Endodermal cell (in vitro differentiated cells): ENCODE measurements around the gene CBFA2T3. TPM values are rescaled to one million over a fixed set of nuclear protein-coding genes. Genes with fewer than 3 reads are reported as not detected.

Experiments used
- DNase-seq: peaks from one replicate; pipeline ENCODE4 v3.0.0-alpha.2; 2017
- H3K27ac ChIP-seq: 2 replicates; pipeline ENCODE4 v1.5.1; 2013; ENCODE audit warnings: mild to moderate bottlenecking, low read depth, low read length, moderate library complexity
- H3K27me3 ChIP-seq: 2 replicates; pipeline ENCODE4 v1.6.1; 2013; ENCODE audit warnings: mild to moderate bottlenecking, low read length, moderate library complexity; ENCODE audit not compliant: insufficient read depth, control insufficient read depth, poor library complexity, severe bottlenecking
- H3K36me3 ChIP-seq: 2 replicates; pipeline ENCODE4 v1.7.0; 2013; ENCODE audit warnings: mild to moderate bottlenecking, low read length, moderate library complexity; ENCODE audit not compliant: control insufficient read depth, insufficient read depth
- H3K4me1 ChIP-seq: one replicate; pipeline ENCODE4 v1.7.0; 2013; ENCODE audit warnings: low read length; ENCODE audit not compliant: control insufficient read depth, insufficient read depth
- H3K4me3 ChIP-seq: 2 replicates; pipeline ENCODE4 v1.5.1; 2013; ENCODE audit warnings: mild to moderate bottlenecking, low read length, moderate library complexity
- H3K9ac ChIP-seq: 2 replicates; pipeline ENCODE4 v1.6.1; 2013; ENCODE audit warnings: mild to moderate bottlenecking, low read length, moderate library complexity; ENCODE audit not compliant: poor library complexity, severe bottlenecking; ENCODE audit errors: extremely low read depth
- H3K9me3 ChIP-seq: 2 replicates; pipeline ENCODE4 v1.6.1; 2013; ENCODE audit warnings: mild to moderate bottlenecking, low read length, moderate library complexity; ENCODE audit not compliant: control insufficient read depth
- H3K27ac Mint-ChIP-seq: 2 replicates; pipeline ENCODE4 v1.8.0; 2020; ENCODE audit warnings: mixed read lengths
- H3K27me3 Mint-ChIP-seq: 2 replicates; pipeline ENCODE4 v1.8.0; 2021; ENCODE audit warnings: mild to moderate bottlenecking, mixed read lengths; ENCODE audit not compliant: insufficient read depth
- H3K36me3 Mint-ChIP-seq: 2 replicates; pipeline ENCODE4 v1.8.0; 2020; ENCODE audit warnings: low read depth, mixed read lengths
- H3K4me1 Mint-ChIP-seq: 2 replicates; pipeline ENCODE4 v1.8.0; 2020; ENCODE audit warnings: mixed read lengths
- H3K4me3 Mint-ChIP-seq: 2 replicates; pipeline ENCODE4 v1.8.0; 2020; ENCODE audit warnings: mild to moderate bottlenecking, moderate library complexity, mixed read lengths
- H3K9me3 Mint-ChIP-seq: 2 replicates; pipeline ENCODE4 v1.8.0; 2020; ENCODE audit warnings: mild to moderate bottlenecking, mixed read lengths
- CTCF ChIP-seq: fragments of 200-600 bp; sonication (generic); conservative IDR thresholded peaks from 2 replicates; pipeline ENCODE4 v1.5.0; 2021; ENCODE audit warnings: antibody characterized with exemption, mild to moderate bottlenecking
- WGBS, 2 experiments: methylation state at CpG; one replicate each; pipeline versions ENCODE4 v1.1.5 to v1.1.7; 2013; ENCODE audit warnings: missing lambda C conversion rate in 2 of 2, mixed read lengths in 1 of 2; ENCODE audit not compliant: insufficient coverage in 1 of 2, insufficient read length in 1 of 2; 5-methylcytosine and 5-hydroxymethylcytosine counted together
- total RNA-seq, 2 donors: library from RNA; stranded (reverse); fragmentation: NEBNext Ultra II Directional in 1 of 2; extraction: Animal tissue kit (Norgen Biotek cat#: 25700) in 1 of 2; gene quantifications; 2 replicates in 1 of 2; 3 replicates in 1 of 2; pipeline ENCODE4 v1.2.1, GENCODE V29; 2021

Gene CBFA2T3
- total RNA-seq, 2 donors from 2014 or later: 1.0 to 3.1 TPM

DNA sequence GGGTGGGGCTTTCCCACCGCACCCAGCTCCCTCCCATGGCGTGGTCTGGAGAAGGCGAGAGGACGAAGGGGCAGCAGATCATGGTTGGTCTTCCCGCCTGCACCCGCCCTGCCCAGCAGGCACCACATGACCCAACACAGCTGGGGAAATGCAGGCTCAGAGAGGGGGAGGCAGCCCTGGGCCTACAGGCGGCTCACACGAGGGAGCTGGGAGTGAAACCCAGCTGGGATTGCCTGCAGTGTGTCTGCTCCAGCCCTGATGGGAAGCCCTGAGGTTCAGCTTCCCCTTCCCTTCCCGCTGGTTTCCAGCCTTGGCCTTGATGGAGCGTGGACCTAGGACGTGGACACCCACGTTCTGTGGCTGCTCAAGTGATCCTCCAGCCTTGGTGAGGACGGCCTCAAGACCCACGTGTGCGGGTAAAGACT, 90.6 kb downstream of the CBFA2T3 start:
- H3K4me3 ChIP-seq: no peak overlapping the region
- Mint-ChIP-seq H3K4me1 (no peaks in the 10 kb centered on the region), H3K36me3 (no peaks in the 10 kb centered on the region), H3K27me3 (no peaks in the 10 kb centered on the region), H3K9me3 (no peaks in the 10 kb centered on the region), H3K4me3 (no peak overlapping the region), H3K27ac (no peak overlapping the region)
- DNase-seq: no peak
- H3K36me3 ChIP-seq: no peaks in the 10 kb centered on the region
- no peak overlapping the region for H3K9ac ChIP-seq
- no peak overlapping the region for H3K27ac ChIP-seq
- no peaks in the 10 kb centered on the region for H3K9me3 ChIP-seq
- no peaks in the 10 kb centered on the region for H3K27me3 ChIP-seq
- 93 to 96% methylated on average over 14 to 15 of the region's 15 CpGs for WGBS, 2 experiments
- H3K4me1 ChIP-seq: no peaks in the 10 kb centered on the region
- TF ChIP-seq CTCF: no peak

DNA sequence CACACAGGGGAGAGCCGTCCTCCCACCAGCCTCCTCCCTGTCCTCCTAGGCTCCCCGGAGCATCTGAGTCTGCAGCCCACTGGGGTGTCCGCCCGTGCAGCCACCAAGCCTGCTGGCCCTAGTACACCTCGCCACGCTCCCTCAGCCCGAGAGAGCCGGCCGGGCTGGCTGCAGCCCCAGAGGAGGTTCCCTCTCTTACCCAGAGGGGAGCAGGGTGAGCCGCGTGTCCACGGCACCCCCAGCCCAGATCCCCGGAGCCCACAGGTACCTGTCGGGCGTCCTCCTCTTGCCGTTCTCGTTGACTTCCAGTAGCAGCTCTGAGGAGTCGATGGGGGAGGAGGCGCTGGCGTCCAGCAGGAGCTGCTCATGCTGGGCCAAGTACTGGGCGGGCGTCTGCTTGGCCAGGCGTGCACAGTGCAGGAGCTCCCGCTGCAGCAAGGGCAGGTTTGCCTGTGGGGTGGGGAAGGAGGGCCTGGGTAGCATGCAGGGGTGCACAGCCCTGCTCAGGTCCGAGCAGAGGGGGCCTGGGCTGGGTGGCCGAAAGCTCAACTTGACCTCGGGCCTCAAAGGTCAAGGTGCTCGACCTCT, 91.2 kb downstream of the CBFA2T3 start:
- Mint-ChIP-seq H3K27ac (no peak overlapping the region), H3K36me3 (no peaks in the 10 kb centered on the region), H3K4me1 (no peaks in the 10 kb centered on the region), H3K9me3 (no peaks in the 10 kb centered on the region), H3K27me3 (no peaks in the 10 kb centered on the region), H3K4me3 (no peak overlapping the region)
- WGBS, 2 experiments: 92 to 95% methylated on average over 17 to 28 of the region's 28 CpGs
- no peak for DNase-seq
- Histone ChIP-seq H3K36me3 (no peaks in the 10 kb centered on the region), H3K4me3 (no peak overlapping the region), H3K27me3 (no peaks in the 10 kb centered on the region), H3K9me3 (no peaks in the 10 kb centered on the region), H3K9ac (no peak overlapping the region), H3K4me1 (no peaks in the 10 kb centered on the region), H3K27ac (no peak overlapping the region)
- TF ChIP-seq CTCF: no peak

- H3K27me3 Mint-ChIP-seq: no peaks in the 10 kb centered on the region
- no peaks in the 10 kb centered on the region for H3K9me3 Mint-ChIP-seq
- no peak for TF ChIP-seq CTCF
- Histone ChIP-seq H3K27ac (no peak overlapping the region), H3K27me3 (no peaks in the 10 kb centered on the region), H3K36me3 (no peaks in the 10 kb centered on the region), H3K4me1 (no peaks in the 10 kb centered on the region), H3K9ac (no peak overlapping the region), H3K9me3 (no peaks in the 10 kb centered on the region), H3K4me3 (no peak overlapping the region)
- DNase-seq: no peak
- H3K36me3 Mint-ChIP-seq: no peaks in the 10 kb centered on the region
- no peaks in the 10 kb centered on the region for H3K4me1 Mint-ChIP-seq
- H3K4me3 Mint-ChIP-seq: no peak overlapping the region
- no peak overlapping the region for H3K27ac Mint-ChIP-seq
- WGBS, 2 experiments: 93 to 95% methylated on average over 36 to 39 of the region's 39 CpGs
Observed at GRCh38 chr16:88884569-88885271, 92.3 kb downstream of the CBFA2T3 start.
